Stimulated activated memory B cell treated with anti-CD40 and anti-IgM and Interleukin-4, amounts not matched to agents 10 μg/mL and 1 μg/mL and 100 μg/mL, for 72 hours (primary cell): ENCODE data around the gene RAB11B.

ENCODE experiments used
- ATAC-seq: fragments of 150-1000 bp; cut with Tn5 transposase; 2 replicates; pipeline ENCODE4 v1.10.0; 2021
- H3K27ac Mint-ChIP-seq: one replicate; pipeline ENCODE4 v1.8.0; 2022; ENCODE audit warnings: mild to moderate bottlenecking, mixed read lengths
- H3K27me3 Mint-ChIP-seq: one replicate; pipeline ENCODE4 v1.8.0; 2022; ENCODE audit warnings: mixed read lengths
- H3K36me3 Mint-ChIP-seq: one replicate; pipeline ENCODE4 v1.8.0; 2022; ENCODE audit warnings: mixed read lengths
- H3K4me1 Mint-ChIP-seq: one replicate; pipeline ENCODE4 v1.8.0; 2022; ENCODE audit warnings: mixed read lengths
- H3K4me3 Mint-ChIP-seq: one replicate; pipeline ENCODE4 v1.8.0; 2022; ENCODE audit warnings: mild to moderate bottlenecking, moderate library complexity, mixed read lengths
- H3K9me3 Mint-ChIP-seq: one replicate; pipeline ENCODE4 v1.8.0; 2022; ENCODE audit warnings: mixed read lengths

Gene RAB11B

GRCh38 chr19:8453616-8454015, 63.5 kb downstream of the RAB11B start:
- H3K27ac Mint-ChIP-seq: no peak overlapping the region
- no peak for ATAC-seq
- peaks cover 42% of the 10 kb centered on the region for H3K36me3 Mint-ChIP-seq
- no peak overlapping the region for H3K4me3 Mint-ChIP-seq
- no peaks in the 10 kb centered on the region for H3K27me3 Mint-ChIP-seq
- H3K4me1 Mint-ChIP-seq: peaks cover 90% of the 10 kb centered on the region
- no peaks in the 10 kb centered on the region for H3K9me3 Mint-ChIP-seq
